ENCODE measurements around the gene MYO15B. TPM values are rescaled to one million over a fixed set of nuclear protein-coding genes. Genes with fewer than 3 reads are reported as not detected.

Gene MYO15B
- total and polyA plus RNA-seq, 2 of the 13 experiments (the other 11 are each of a cell fraction or from before 2014, with no cell fraction given) = 2.8 to 8.1 TPM

DNA sequence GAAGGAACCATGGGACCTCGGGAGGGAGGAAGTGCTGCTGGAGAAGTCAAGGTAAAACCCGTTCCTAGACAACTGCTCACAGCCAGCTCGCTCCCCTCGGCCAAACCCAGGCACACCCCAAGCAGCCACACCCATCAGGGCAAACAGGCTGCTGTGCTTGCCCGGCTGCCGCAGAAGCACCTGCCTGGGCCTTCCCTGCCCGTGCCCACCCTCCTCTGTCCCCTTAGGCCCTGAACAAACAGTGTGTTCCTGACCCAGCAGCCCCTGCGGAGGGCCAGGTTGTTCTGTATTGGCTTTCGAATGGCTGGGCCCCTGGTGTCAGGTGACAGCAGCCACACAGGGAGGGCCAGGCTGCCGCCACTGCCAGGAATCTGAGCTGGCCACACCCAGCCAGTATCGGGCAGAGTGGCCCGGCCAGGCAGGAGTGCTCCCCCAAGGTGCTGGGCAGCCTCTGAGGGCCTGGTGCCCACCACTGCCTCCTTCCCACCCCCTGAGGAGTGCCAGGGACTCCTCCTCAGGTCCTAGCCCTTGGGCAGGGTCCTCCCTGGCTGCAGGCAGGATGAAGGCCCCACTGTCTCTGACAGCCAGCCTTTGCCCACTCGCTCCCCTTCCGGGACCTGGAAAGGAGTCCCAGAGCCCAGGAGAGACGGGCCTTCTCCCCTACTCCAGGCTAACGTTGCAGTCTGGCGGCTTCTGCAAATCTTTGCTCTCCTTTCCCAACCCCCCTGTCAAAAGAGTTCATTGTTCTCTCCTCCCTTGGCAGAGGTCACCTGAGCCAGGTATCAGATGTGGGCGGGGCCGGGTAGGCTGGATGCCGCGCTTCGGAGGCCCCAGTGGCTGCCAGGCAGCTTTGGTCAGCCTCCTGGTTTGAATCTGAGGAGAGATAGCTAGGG, 38.1 kb upstream of the MYO15B start (continued):
- TF ChIP-seq, protein P1, sequence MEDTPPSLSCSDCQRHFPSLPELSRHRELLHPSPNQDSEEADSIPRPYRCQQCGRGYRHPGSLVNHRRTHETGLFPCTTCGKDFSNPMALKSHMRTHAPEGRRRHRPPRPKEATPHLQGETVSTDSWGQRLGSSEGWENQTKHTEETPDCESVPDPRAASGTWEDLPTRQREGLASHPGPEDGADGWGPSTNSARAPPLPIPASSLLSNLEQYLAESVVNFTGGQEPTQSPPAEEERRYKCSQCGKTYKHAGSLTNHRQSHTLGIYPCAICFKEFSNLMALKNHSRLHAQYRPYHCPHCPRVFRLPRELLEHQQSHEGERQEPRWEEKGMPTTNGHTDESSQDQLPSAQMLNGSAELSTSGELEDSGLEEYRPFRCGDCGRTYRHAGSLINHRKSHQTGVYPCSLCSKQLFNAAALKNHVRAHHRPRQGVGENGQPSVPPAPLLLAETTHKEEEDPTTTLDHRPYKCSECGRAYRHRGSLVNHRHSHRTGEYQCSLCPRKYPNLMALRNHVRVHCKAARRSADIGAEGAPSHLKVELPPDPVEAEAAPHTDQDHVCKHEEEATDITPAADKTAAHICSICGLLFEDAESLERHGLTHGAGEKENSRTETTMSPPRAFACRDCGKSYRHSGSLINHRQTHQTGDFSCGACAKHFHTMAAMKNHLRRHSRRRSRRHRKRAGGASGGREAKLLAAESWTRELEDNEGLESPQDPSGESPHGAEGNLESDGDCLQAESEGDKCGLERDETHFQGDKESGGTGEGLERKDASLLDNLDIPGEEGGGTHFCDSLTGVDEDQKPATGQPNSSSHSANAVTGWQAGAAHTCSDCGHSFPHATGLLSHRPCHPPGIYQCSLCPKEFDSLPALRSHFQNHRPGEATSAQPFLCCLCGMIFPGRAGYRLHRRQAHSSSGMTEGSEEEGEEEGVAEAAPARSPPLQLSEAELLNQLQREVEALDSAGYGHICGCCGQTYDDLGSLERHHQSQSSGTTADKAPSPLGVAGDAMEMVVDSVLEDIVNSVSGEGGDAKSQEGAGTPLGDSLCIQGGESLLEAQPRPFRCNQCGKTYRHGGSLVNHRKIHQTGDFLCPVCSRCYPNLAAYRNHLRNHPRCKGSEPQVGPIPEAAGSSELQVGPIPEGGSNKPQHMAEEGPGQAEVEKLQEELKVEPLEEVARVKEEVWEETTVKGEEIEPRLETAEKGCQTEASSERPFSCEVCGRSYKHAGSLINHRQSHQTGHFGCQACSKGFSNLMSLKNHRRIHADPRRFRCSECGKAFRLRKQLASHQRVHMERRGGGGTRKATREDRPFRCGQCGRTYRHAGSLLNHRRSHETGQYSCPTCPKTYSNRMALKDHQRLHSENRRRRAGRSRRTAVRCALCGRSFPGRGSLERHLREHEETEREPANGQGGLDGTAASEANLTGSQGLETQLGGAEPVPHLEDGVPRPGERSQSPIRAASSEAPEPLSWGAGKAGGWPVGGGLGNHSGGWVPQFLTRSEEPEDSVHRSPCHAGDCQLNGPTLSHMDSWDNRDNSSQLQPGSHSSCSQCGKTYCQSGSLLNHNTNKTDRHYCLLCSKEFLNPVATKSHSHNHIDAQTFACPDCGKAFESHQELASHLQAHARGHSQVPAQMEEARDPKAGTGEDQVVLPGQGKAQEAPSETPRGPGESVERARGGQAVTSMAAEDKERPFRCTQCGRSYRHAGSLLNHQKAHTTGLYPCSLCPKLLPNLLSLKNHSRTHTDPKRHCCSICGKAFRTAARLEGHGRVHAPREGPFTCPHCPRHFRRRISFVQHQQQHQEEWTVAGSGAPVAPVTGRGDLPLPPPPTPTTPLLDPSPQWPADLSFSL (CRISPR knock-in tag; IDR thresholded peaks at IDR 0.05) = no peak; the same call in 1 of the 2 replicates
- TF ChIP-seq ZBTB7B (CRISPR knock-in tag; IDR thresholded peaks at IDR 0.05) = peak; percentile 64; the same call in 1 of the 2 replicates
- no peak; the same call in 1 of the 2 replicates for TF ChIP-seq ZNF670 (CRISPR knock-in tag; IDR thresholded peaks at IDR 0.05; ENCODE audit: borderline replicate concordance)
- no peak; the same call in 1 of the 2 replicates for TF ChIP-seq ZZZ3 (CRISPR knock-in tag; IDR thresholded peaks at IDR 0.05; ENCODE audit: borderline replicate concordance)
- TF ChIP-seq, protein P2, sequence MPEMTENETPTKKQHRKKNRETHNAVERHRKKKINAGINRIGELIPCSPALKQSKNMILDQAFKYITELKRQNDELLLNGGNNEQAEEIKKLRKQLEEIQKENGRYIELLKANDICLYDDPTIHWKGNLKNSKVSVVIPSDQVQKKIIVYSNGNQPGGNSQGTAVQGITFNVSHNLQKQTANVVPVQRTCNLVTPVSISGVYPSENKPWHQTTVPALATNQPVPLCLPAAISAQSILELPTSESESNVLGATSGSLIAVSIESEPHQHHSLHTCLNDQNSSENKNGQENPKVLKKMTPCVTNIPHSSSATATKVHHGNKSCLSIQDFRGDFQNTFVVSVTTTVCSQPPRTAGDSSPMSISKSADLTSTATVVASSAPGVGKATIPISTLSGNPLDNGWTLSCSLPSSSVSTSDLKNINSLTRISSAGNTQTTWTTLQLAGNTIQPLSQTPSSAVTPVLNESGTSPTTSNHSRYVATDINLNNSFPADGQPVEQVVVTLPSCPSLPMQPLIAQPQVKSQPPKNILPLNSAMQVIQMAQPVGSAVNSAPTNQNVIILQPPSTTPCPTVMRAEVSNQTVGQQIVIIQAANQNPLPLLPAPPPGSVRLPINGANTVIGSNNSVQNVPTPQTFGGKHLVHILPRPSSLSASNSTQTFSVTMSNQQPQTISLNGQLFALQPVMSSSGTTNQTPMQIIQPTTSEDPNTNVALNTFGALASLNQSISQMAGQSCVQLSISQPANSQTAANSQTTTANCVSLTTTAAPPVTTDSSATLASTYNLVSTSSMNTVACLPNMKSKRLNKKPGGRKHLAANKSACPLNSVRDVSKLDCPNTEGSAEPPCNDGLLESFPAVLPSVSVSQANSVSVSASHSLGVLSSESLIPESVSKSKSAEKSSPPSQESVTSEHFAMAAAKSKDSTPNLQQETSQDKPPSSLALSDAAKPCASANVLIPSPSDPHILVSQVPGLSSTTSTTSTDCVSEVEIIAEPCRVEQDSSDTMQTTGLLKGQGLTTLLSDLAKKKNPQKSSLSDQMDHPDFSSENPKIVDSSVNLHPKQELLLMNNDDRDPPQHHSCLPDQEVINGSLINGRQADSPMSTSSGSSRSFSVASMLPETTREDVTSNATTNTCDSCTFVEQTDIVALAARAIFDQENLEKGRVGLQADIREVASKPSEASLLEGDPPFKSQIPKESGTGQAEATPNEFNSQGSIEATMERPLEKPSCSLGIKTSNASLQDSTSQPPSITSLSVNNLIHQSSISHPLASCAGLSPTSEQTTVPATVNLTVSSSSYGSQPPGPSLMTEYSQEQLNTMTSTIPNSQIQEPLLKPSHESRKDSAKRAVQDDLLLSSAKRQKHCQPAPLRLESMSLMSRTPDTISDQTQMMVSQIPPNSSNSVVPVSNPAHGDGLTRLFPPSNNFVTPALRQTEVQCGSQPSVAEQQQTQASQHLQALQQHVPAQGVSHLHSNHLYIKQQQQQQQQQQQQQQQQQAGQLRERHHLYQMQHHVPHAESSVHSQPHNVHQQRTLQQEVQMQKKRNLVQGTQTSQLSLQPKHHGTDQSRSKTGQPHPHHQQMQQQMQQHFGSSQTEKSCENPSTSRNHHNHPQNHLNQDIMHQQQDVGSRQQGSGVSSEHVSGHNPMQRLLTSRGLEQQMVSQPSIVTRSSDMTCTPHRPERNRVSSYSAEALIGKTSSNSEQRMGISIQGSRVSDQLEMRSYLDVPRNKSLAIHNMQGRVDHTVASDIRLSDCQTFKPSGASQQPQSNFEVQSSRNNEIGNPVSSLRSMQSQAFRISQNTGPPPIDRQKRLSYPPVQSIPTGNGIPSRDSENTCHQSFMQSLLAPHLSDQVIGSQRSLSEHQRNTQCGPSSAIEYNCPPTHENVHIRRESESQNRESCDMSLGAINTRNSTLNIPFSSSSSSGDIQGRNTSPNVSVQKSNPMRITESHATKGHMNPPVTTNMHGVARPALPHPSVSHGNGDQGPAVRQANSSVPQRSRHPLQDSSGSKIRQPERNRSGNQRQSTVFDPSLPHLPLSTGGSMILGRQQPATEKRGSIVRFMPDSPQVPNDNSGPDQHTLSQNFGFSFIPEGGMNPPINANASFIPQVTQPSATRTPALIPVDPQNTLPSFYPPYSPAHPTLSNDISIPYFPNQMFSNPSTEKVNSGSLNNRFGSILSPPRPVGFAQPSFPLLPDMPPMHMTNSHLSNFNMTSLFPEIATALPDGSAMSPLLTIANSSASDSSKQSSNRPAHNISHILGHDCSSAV (CRISPR knock-in tag; IDR thresholded peaks at IDR 0.05; ENCODE audit: borderline replicate concordance) = no peak
- no peak for TF ChIP-seq HOXA9 (CRISPR knock-in tag; IDR thresholded peaks at IDR 0.05; ENCODE audit: borderline replicate concordance)
- peak; percentile 89 for TF ChIP-seq ARNT2 (CRISPR knock-in tag; IDR thresholded peaks at IDR 0.05; ENCODE audit: low read depth)
- TF ChIP-seq SP140L (CRISPR knock-in tag; IDR thresholded peaks at IDR 0.05; ENCODE audit: borderline replicate concordance) = no peak
- TF ChIP-seq ZNF292 (CRISPR knock-in tag; IDR thresholded peaks at IDR 0.05; ENCODE audit: borderline replicate concordance, low read depth) = no peak; the same call in 1 of the 2 replicates
- TF ChIP-seq ZNF790 (CRISPR knock-in tag; IDR thresholded peaks at IDR 0.05; ENCODE audit: borderline replicate concordance) = no peak
- TF ChIP-seq ZFY (CRISPR knock-in tag; IDR thresholded peaks at IDR 0.05) = peak; percentile 69

All from HepG2 (cell line).